HCT116 (cell line): ENCODE results near the gene PHKG2.

Source experiments
- CEBPB ChIP-seq: IDR thresholded peaks from 2 replicates; pipeline ENCODE4 v1.6.1; 2012; ENCODE audit warnings: low read depth
- CTCF ChIP-seq, 3 experiments: fragments of 200-600 bp in 1 of 3; sonication (generic) in 1 of 3; IDR thresholded peaks in 2 of 3; conservative IDR thresholded peaks in 1 of 3; 2 replicates each; pipeline ENCODE4 v1.5.1; 2012 to 2017; ENCODE audit warnings: low read depth in 2 of 3, low read length in 2 of 3, antibody characterized with exemption in 1 of 3, borderline replicate concordance in 1 of 3, control low read depth in 1 of 3, mild to moderate bottlenecking in 1 of 3, mixed read lengths in 1 of 3, mixed run types in 1 of 3, moderate library complexity in 1 of 3; ENCODE audit not compliant: insufficient read depth in 1 of 3
- EZH2 ChIP-seq: fragments of 200-600 bp; sonication (generic); IDR thresholded peaks from 2 replicates; pipeline ENCODE4 v1.6.1; 2017; ENCODE audit warnings: antibody characterized with exemption, mixed run types
- EZH2phosphoT487 ChIP-seq: fragments of 200-600 bp; IDR thresholded peaks from 2 replicates; pipeline ENCODE4 v1.6.1; 2018; ENCODE audit warnings: antibody characterized with exemption, borderline replicate concordance
- POLR2A ChIP-seq: IDR thresholded peaks from 2 replicates; pipeline ENCODE4 v1.7.0; 2011; ENCODE audit warnings: borderline replicate concordance; ENCODE audit not compliant: insufficient read depth, insufficient read length; ENCODE audit errors: extremely low read depth
- POLR2AphosphoS5 ChIP-seq: IDR thresholded peaks from 2 replicates; pipeline ENCODE4 v1.6.1; 2011; ENCODE audit warnings: mild to moderate bottlenecking, low read depth, low read length, moderate library complexity
- RAD21 ChIP-seq: IDR thresholded peaks from 2 replicates; pipeline ENCODE4 v1.6.1; 2012; ENCODE audit warnings: low read depth, mild to moderate bottlenecking
- YY1 ChIP-seq: IDR thresholded peaks from 2 replicates; pipeline ENCODE4 v1.6.1; 2011; ENCODE audit warnings: low read length, low read depth, moderate library complexity, mild to moderate bottlenecking; ENCODE audit not compliant: insufficient replicate concordance; ENCODE audit errors: extremely low read depth
- ZFX ChIP-seq: fragments of 450-650 bp; IDR thresholded peaks from 2 replicates; pipeline ENCODE4 v1.6.1; 2017
- TF ChIP-seq, protein P1 (sequence below): IDR thresholded peaks from 2 replicates; pipeline ENCODE4 v1.6.1; 2012; ENCODE audit warnings: low read depth
- TF ChIP-seq, protein P2 (sequence below): IDR thresholded peaks from 2 replicates; pipeline ENCODE4 v1.6.1; 2012

DNA sequence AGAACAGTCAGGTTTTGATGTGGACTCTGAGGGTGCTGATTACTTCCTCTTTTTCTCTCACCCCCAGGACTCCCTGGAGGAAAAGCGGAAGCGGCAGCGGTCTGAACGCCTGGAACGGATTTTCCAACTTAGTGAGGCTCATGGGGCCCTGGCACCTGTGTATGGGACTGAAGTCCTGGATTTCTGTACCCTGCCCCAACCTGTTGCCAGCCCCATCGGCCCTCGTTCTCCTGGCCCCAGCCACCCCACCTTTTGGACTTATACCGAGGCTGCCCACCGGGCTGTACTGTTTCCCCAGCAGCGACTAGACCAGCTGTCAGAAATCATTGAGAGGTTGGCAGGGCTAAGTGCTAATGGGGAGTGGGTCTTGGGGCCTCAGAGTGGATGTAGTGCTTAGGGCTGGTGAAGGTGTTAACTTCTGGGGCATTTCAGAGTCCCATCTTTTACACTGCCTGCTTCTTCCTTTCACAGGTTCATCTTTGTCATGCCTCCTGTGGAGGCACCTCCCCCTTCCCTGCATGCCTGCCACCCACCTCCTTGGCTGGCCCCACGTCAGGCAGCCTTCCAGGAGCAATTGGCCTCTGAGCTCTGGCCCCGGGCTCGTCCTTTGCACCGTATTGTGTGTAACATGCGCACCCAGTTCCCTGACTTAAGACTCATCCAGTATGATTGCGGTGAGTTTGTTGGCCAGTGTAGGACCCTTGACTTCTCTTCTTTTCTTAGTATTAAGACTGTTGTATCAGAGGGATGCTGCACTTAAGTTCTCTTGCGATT is 19.1 kb upstream of the PHKG2 start:
- TF ChIP-seq CTCF (IDR thresholded peaks at IDR 0.05 in 2 of 3, conservative IDR thresholded peaks at IDR 0.05 in 1 of 3; ENCODE audit: borderline replicate concordance in 1 of 3, insufficient read depth in 1 of 3, low read depth in 2 of 3, low read length in 2 of 3) (no peak), EZH2 (no peak), POLR2A (no peak), POLR2AphosphoS5 (no peak), EZH2phosphoT487 (no peak), CEBPB (no peak), YY1 (no peak), RAD21 (no peak), ZFX (no peak)
- TF ChIP-seq, protein P1, sequence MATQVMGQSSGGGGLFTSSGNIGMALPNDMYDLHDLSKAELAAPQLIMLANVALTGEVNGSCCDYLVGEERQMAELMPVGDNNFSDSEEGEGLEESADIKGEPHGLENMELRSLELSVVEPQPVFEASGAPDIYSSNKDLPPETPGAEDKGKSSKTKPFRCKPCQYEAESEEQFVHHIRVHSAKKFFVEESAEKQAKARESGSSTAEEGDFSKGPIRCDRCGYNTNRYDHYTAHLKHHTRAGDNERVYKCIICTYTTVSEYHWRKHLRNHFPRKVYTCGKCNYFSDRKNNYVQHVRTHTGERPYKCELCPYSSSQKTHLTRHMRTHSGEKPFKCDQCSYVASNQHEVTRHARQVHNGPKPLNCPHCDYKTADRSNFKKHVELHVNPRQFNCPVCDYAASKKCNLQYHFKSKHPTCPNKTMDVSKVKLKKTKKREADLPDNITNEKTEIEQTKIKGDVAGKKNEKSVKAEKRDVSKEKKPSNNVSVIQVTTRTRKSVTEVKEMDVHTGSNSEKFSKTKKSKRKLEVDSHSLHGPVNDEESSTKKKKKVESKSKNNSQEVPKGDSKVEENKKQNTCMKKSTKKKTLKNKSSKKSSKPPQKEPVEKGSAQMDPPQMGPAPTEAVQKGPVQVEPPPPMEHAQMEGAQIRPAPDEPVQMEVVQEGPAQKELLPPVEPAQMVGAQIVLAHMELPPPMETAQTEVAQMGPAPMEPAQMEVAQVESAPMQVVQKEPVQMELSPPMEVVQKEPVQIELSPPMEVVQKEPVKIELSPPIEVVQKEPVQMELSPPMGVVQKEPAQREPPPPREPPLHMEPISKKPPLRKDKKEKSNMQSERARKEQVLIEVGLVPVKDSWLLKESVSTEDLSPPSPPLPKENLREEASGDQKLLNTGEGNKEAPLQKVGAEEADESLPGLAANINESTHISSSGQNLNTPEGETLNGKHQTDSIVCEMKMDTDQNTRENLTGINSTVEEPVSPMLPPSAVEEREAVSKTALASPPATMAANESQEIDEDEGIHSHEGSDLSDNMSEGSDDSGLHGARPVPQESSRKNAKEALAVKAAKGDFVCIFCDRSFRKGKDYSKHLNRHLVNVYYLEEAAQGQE = no peak
- TF ChIP-seq, protein P2, sequence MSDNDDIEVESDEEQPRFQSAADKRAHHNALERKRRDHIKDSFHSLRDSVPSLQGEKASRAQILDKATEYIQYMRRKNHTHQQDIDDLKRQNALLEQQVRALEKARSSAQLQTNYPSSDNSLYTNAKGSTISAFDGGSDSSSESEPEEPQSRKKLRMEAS = no peak
